ENCODE results near the gene FHL2. TPM values are rescaled to one million over a fixed set of nuclear protein-coding genes. Genes with fewer than 3 reads are reported as not detected.

FHL2 gene
- total RNA-seq, 2 donors from 2014 or later = 2.6 to 3.0 TPM

- no peak for ATAC-seq
- Mint-ChIP-seq H3K9me3 (no peaks in the 10 kb centered on the region), H3K36me3 (no peaks in the 10 kb centered on the region), H3K27ac (no peak overlapping the region)
- DNase-seq (ENCODE audit: low spot score in 2 of 2) = no peak
These were observed 6.8 kb downstream of the FHL2 start for GRCh38 chr2:105391763-105392662.

GRCh38 chr2:105391058-105391627, 7.7 kb downstream of the FHL2 start:
- H3K36me3 Mint-ChIP-seq = no peaks in the 10 kb centered on the region
- ATAC-seq = no peak

DNA sequence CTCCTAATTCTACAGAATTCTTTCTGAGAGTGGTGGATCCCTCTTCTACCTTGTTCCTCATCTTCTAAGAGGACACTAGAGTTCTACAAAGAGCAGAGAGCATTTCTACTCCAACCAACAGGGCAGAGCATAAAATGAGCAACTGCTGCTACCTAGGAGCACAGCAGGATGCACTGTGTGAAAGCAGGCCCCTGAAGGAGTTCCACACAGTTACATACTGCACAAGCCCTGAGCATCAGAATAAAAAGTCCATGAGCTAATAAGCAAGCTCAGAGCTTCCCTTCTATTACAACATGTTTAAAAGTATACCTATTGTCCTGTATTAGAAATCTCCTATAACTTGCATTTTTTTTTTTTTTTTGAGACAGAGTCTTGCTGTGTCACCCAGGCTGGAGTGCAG, 8.4 kb downstream of the FHL2 start:
- ATAC-seq (no peak), DNase-seq (ENCODE audit: low spot score in 2 of 2) (no peak)
- H3K27ac Mint-ChIP-seq = no peak overlapping the region
- no peaks in the 10 kb centered on the region for H3K36me3 Mint-ChIP-seq
- H3K9me3 Mint-ChIP-seq = no peaks in the 10 kb centered on the region

More at GRCh38 chr2:105391058-105391627, 7.7 kb downstream of the FHL2 start:
- H3K9me3 Mint-ChIP-seq = no peaks in the 10 kb centered on the region
- H3K27ac Mint-ChIP-seq = no peak overlapping the region
- DNase-seq (ENCODE audit: low spot score in 2 of 2) = no peak

DNA sequence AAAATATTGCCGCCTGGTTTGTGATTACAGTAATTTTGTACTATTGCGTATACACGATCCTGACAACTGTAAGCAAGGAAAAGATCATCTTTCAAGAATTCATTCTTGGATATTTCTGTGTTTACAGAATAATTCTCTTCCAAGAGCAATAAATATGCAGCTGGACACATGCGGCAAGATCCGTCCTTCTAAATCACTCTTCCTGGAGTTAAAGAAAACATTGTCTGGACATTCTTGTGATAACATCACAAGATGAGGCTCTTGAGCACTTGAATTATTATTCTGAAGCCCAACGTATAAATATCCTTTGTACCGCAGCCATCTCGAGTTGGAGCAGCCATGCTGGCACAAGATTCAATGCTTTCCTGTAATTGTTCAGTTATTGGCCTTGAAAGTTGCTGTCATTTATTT, 9.9 kb downstream of the FHL2 start:
- no peaks in the 10 kb centered on the region for H3K36me3 Mint-ChIP-seq
- H3K27ac Mint-ChIP-seq = no peak overlapping the region
- ATAC-seq = no peak
- no peaks in the 10 kb centered on the region for H3K9me3 Mint-ChIP-seq
- DNase-seq (ENCODE audit: low spot score in 2 of 2) = no peak

DNA sequence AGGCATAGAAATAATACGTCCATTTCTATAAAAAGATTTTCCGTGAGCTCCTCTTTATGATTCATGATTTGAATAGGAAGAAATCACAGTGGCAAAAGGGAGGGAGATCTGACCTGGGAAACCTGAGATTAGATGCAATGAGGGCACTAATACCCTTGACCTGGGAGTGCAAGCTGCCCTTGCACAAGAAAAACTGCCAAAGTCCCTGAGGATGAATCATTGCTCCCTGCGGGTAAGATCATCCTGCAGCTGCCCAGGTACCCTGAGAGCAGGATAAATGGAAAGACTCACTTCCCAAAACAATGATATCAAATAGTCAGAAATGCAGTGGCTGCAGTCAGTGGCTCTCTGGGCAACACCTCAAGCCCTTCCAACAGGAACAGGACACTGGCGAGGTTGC, 11.6 kb downstream of the FHL2 start:
- Mint-ChIP-seq H3K27ac (no peak overlapping the region), H3K36me3 (no peaks in the 10 kb centered on the region), H3K9me3 (no peaks in the 10 kb centered on the region)
- DNase-seq (ENCODE audit: low spot score in 2 of 2) = no peak
- no peak for ATAC-seq

- Mint-ChIP-seq H3K27ac (no peak overlapping the region), H3K9me3 (no peaks in the 10 kb centered on the region), H3K36me3 (no peaks in the 10 kb centered on the region)
- DNase-seq (ENCODE audit: low spot score in 2 of 2) (no peak), ATAC-seq (no peak)
These were observed 12.9 kb downstream of the FHL2 start for GRCh38 chr2:105385731-105386540.

DNA sequence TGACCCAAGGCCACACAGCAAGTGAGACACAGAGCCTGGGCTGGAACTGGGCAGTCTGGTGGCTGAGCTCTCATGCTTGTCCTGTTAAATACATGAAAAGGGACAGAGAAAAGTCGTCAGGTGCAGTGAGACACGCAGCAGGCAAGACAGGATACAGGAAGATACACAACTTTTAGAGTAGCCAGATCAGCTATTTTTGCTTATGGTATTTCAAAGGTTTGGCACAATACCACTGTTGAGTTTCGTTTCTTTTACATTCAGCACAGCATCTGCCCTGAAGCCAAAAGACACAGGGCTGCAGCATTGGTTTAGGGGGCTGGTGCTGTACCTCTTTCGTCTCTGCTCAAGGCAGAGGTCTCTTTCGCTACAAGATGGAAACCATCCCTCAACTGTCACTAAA, 14.0 kb downstream of the FHL2 start:
- no peaks in the 10 kb centered on the region for H3K36me3 Mint-ChIP-seq
- ATAC-seq = no peak
- no peak overlapping the region for H3K27ac Mint-ChIP-seq
- no peaks in the 10 kb centered on the region for H3K9me3 Mint-ChIP-seq
- no peak for DNase-seq (ENCODE audit: low spot score in 2 of 2)

DNA sequence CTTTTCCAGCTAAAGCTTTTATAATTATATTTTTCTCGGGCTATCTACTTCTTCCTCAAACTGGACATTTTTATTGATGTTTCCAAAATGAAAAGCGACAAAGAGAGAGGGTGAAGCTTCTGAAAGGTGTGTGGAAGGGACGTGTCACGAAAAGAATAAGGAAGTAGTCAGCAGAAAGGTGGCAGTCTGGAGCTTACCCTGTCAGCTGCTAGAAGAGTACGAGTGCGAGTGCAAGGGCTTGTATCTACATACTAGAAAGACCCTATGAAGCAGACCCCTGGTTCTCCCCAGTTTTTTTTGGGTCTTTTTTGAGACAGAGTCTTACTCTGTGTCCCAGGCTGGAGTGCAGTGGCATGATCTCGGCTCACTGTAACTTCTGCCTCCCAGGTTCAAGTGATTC, 14.6 kb downstream of the FHL2 start:
- H3K9me3 Mint-ChIP-seq = no peaks in the 10 kb centered on the region
- no peaks in the 10 kb centered on the region for H3K36me3 Mint-ChIP-seq
- no peak for DNase-seq (ENCODE audit: low spot score in 2 of 2)
- H3K27ac Mint-ChIP-seq = no peak overlapping the region
- no peak for ATAC-seq

- no peak for ATAC-seq
- Mint-ChIP-seq H3K27ac (no peak overlapping the region), H3K9me3 (no peaks in the 10 kb centered on the region), H3K36me3 (no peaks in the 10 kb centered on the region)
- DNase-seq (ENCODE audit: low spot score in 2 of 2) = no peak
These were observed 15.3 kb downstream of the FHL2 start for GRCh38 chr2:105383432-105384166.

- no peak for DNase-seq (ENCODE audit: low spot score in 2 of 2)
- no peak for ATAC-seq
- no peaks in the 10 kb centered on the region for H3K9me3 Mint-ChIP-seq
- H3K36me3 Mint-ChIP-seq = no peaks in the 10 kb centered on the region
- no peak overlapping the region for H3K27ac Mint-ChIP-seq
These were observed 16.7 kb downstream of the FHL2 start for GRCh38 chr2:105382177-105382576.

DNA sequence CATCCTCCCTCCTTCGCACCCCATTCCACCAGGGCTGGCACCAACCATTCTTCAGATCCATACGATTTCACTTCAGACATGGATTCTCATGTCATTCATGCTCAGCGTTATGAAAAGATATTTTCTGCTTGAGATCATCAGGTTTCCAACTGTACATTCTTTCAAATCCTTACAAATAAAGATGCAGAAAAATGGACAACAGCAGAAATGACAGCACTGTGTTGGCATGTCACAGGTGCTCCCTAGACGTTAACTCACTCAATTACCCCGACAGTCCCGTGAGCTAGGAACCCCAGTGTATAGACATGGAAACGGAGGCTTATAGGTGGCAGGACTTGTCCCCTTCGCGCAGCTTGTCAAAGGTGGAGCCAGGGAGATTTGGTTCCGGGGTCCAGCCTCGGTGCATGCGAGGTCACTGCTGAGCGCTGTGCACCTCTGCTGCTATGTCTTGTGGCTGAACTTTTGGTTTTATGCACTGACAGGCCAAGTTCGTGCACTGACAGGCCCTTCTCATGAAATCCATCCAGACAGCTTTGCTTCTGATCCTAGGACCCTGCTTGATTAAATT, 17.7 kb downstream of the FHL2 start:
- H3K9me3 Mint-ChIP-seq = no peaks in the 10 kb centered on the region
- H3K36me3 Mint-ChIP-seq = no peaks in the 10 kb centered on the region
- H3K27ac Mint-ChIP-seq = no peak overlapping the region
- DNase-seq (ENCODE audit: low spot score in 2 of 2) = no peak
- ATAC-seq = no peak

DNA sequence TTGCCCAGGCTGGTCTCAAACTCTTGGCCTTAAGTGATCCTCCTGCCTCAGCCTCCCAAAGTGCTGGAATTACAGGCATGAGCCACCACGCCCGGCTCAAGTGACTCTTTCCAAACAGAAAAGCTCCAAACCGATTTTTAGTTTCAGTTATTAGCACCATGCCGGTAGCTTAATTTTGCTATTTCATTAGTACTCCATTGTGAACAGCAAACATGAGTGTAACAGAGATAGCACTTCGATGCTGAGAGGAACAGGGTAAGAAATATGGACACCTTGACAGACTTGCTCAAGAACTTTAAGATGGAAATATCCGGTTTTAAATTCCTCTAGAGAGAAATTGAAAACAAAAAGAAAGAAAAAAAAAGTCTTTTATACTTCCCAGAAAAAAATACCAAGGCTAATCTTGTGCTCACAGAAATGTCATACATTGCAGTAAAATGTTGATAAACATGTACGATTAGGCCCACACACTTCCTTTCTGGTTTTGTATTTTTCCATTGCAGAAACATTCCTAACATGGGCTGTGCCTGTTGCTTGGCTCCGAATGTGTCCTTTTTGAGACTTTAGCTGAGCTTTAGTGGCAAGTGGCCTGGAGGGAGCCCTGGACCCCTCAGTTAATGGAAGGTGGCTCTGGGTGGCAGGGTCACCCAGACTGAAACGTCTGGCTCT, 18.3 kb downstream of the FHL2 start:
- ATAC-seq = no peak
- DNase-seq (ENCODE audit: low spot score in 2 of 2) = no peak
- H3K36me3 Mint-ChIP-seq = no peaks in the 10 kb centered on the region
- H3K9me3 Mint-ChIP-seq = no peaks in the 10 kb centered on the region
- H3K27ac Mint-ChIP-seq = no peak overlapping the region

DNA sequence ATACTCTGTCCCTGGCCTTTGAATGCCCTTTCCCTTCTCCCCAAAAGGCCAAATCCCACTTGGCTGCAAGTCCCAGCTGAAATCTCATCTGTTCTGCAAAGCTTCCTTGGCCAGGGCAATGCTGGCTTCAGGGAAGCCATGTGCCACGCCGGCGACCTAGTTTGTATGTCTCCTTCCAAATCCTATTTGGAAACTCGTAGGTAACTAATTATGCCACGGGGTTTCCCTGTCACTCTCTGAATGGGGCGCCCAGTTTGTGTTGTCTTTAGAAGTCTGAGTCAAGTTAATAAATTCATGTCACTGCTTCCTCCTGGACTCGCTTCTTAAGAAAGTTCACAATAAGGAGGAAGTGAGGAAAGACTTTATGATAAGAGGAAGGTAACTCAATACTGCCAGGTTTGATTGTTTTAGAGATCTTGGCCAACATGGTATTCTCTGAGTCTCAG, 19.1 kb downstream of the FHL2 start:
- ATAC-seq (no peak), DNase-seq (ENCODE audit: low spot score in 2 of 2) (no peak)
- Mint-ChIP-seq H3K36me3 (no peaks in the 10 kb centered on the region), H3K27ac (no peak overlapping the region), H3K9me3 (no peaks in the 10 kb centered on the region)

DNA sequence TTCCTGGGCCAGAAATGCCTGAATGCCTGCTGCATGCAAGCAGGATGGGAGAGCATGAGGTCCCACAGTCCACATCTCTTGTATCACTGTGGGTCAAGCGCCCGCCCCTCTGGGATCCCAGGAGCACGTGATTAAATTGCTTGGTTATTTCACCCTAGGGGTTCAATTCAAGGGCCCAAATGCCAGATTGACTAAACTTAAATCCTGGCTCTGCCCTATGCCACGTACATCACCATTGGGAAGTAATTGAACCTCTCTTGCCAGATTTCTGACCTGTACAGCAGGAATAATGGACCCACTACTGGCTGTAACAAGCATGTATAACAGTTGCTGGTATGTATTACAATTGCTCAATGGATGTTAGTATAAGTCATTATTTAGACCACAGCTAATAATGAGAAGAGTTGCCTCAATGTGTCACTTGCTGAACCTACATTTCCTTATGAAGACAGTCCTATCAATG, 19.9 kb downstream of the FHL2 start:
- Mint-ChIP-seq H3K9me3 (no peaks in the 10 kb centered on the region), H3K27ac (no peak overlapping the region), H3K36me3 (no peaks in the 10 kb centered on the region)
- no peak for ATAC-seq
- DNase-seq (ENCODE audit: low spot score in 2 of 2) = no peak

GRCh38 chr2:105378276-105378840, 20.5 kb downstream of the FHL2 start:
- H3K9me3 Mint-ChIP-seq = no peaks in the 10 kb centered on the region
- no peaks in the 10 kb centered on the region for H3K36me3 Mint-ChIP-seq
- no peak overlapping the region for H3K27ac Mint-ChIP-seq
- DNase-seq (ENCODE audit: low spot score in 2 of 2) = no peak
- no peak for ATAC-seq

DNA sequence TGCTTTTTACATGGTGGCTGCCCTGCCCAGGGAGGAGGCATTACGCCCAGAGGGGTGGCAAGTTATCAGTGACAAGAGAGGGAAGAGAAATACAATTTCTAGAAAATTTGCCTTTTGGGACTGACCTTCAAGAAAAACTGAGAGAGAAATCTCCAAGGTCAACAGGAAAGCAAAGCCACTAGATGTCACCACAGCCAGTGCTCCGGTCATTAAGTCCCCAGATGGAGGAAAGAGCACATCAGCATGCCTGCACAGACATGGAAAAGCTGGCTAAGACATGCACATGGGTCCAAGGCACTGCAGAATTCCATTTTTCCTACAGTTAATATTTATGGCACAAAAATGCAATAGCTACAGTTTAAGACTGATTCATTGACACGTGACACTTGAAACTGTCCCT, 21.0 kb downstream of the FHL2 start:
- Mint-ChIP-seq H3K27ac (no peak overlapping the region), H3K9me3 (no peaks in the 10 kb centered on the region), H3K36me3 (no peaks in the 10 kb centered on the region)
- DNase-seq (ENCODE audit: low spot score in 2 of 2) = no peak
- no peak for ATAC-seq

All from activated naive CD4-positive, alpha-beta T cell treated with anti-CD3 and anti-CD28 coated beads, Interleukin-2, amount 50 U/mL, for 72 hours (primary cell).